ENCODE measurements around the gene PRKCD. TPM values are rescaled to one million over a fixed set of nuclear protein-coding genes. Genes with fewer than 3 reads are reported as not detected.

Gene PRKCD
- total RNA-seq, 1 donor, result 2.2 TPM

- peaks cover 20% of the 10 kb centered on the region for H3K4me1 ChIP-seq (ENCODE audit: insufficient read depth, low read length)
- no peaks in the 10 kb centered on the region for H3K79me2 ChIP-seq (ENCODE audit: insufficient read depth, low read length)
- DNase-seq (ENCODE audit: insufficient read length, low spot score, missing footprints), result no peak
- H4K20me1 ChIP-seq (ENCODE audit: insufficient read depth, low read length), result no peaks in the 10 kb centered on the region
- H3K4me2 ChIP-seq (ENCODE audit: insufficient read depth, low read length), result no peak overlapping the region
- no peak overlapping the region for H2AFZ ChIP-seq (ENCODE audit: low read length)
- peaks cover 29% of the 10 kb centered on the region for H3K36me3 ChIP-seq (ENCODE audit: insufficient read depth, low read length)
- H3K4me3 ChIP-seq (ENCODE audit: insufficient read depth, low read length), result no peak overlapping the region
- TF ChIP-seq CTCF (IDR thresholded peaks at IDR 0.05; ENCODE audit: extremely low read depth, low read depth, low read length), result no peak
- H3K9me3 ChIP-seq (ENCODE audit: low read depth, low read length), result no peaks in the 10 kb centered on the region
- no peaks in the 10 kb centered on the region for H3K27me3 ChIP-seq (ENCODE audit: insufficient read depth, low read length)
- peak overlapping the region; percentile 6 for H3K27ac ChIP-seq (ENCODE audit: low read depth, low read length)
These were observed 46.5 kb upstream of the PRKCD start for GRCh38 chr3:53114412-53115074.

- no peak for TF ChIP-seq CTCF (IDR thresholded peaks at IDR 0.05; ENCODE audit: extremely low read depth, low read depth, low read length)
- Histone ChIP-seq H3K9me3 (ENCODE audit: low read depth, low read length) (no peaks in the 10 kb centered on the region), H4K20me1 (ENCODE audit: insufficient read depth, low read length) (no peaks in the 10 kb centered on the region), H3K79me2 (ENCODE audit: insufficient read depth, low read length) (no peaks in the 10 kb centered on the region), H3K4me3 (ENCODE audit: insufficient read depth, low read length) (no peak overlapping the region), H3K27me3 (ENCODE audit: insufficient read depth, low read length) (no peaks in the 10 kb centered on the region), H3K4me2 (ENCODE audit: insufficient read depth, low read length) (no peak overlapping the region), H3K36me3 (ENCODE audit: insufficient read depth, low read length) (peaks cover 37% of the 10 kb centered on the region), H3K4me1 (ENCODE audit: insufficient read depth, low read length) (peaks cover 15% of the 10 kb centered on the region), H3K27ac (ENCODE audit: low read depth, low read length) (no peak overlapping the region), H2AFZ (ENCODE audit: low read length) (no peak overlapping the region)
- no peak for DNase-seq (ENCODE audit: insufficient read length, low spot score, missing footprints)
These were observed 44.1 kb upstream of the PRKCD start for GRCh38 chr3:53116956-53117355.

GRCh38 chr3:53120336-53120735 is 40.7 kb upstream of the PRKCD start:
- H3K4me2 ChIP-seq (ENCODE audit: insufficient read depth, low read length), result no peak overlapping the region
- no peaks in the 10 kb centered on the region for H3K9me3 ChIP-seq (ENCODE audit: low read depth, low read length)
- no peak overlapping the region for H3K4me3 ChIP-seq (ENCODE audit: insufficient read depth, low read length)
- no peaks in the 10 kb centered on the region for H3K79me2 ChIP-seq (ENCODE audit: insufficient read depth, low read length)
- peaks cover 68% of the 10 kb centered on the region for H3K36me3 ChIP-seq (ENCODE audit: insufficient read depth, low read length)
- DNase-seq (ENCODE audit: insufficient read length, low spot score, missing footprints), result no peak
- no peak for TF ChIP-seq CTCF (IDR thresholded peaks at IDR 0.05; ENCODE audit: extremely low read depth, low read depth, low read length)
- H3K27me3 ChIP-seq (ENCODE audit: insufficient read depth, low read length), result no peaks in the 10 kb centered on the region
- H2AFZ ChIP-seq (ENCODE audit: low read length), result no peak overlapping the region
- no peaks in the 10 kb centered on the region for H3K4me1 ChIP-seq (ENCODE audit: insufficient read depth, low read length)
- no peak overlapping the region for H3K27ac ChIP-seq (ENCODE audit: low read depth, low read length)
- no peaks in the 10 kb centered on the region for H4K20me1 ChIP-seq (ENCODE audit: insufficient read depth, low read length)

- no peaks in the 10 kb centered on the region for H3K27me3 ChIP-seq (ENCODE audit: insufficient read depth, low read length)
- peaks cover 72% of the 10 kb centered on the region for H3K36me3 ChIP-seq (ENCODE audit: insufficient read depth, low read length)
- no peaks in the 10 kb centered on the region for H3K9me3 ChIP-seq (ENCODE audit: low read depth, low read length)
- H4K20me1 ChIP-seq (ENCODE audit: insufficient read depth, low read length), result no peaks in the 10 kb centered on the region
- no peak overlapping the region for H3K27ac ChIP-seq (ENCODE audit: low read depth, low read length)
- peaks cover 7% of the 10 kb centered on the region for H3K79me2 ChIP-seq (ENCODE audit: insufficient read depth, low read length)
- TF ChIP-seq CTCF (IDR thresholded peaks at IDR 0.05; ENCODE audit: extremely low read depth, low read depth, low read length), result no peak
- DNase-seq (ENCODE audit: insufficient read length, low spot score, missing footprints), result no peak
- no peak overlapping the region for H3K4me2 ChIP-seq (ENCODE audit: insufficient read depth, low read length)
- no peak overlapping the region for H2AFZ ChIP-seq (ENCODE audit: low read length)
- no peaks in the 10 kb centered on the region for H3K4me1 ChIP-seq (ENCODE audit: insufficient read depth, low read length)
- H3K4me3 ChIP-seq (ENCODE audit: insufficient read depth, low read length), result no peak overlapping the region
These were observed 38.6 kb upstream of the PRKCD start for GRCh38 chr3:53122255-53122932.
